Testis (tissue), 2 donors: ENCODE results near the gene SLC25A17.

ENCODE experiments used
- POLR2A ChIP-seq: fragments of 450-650 bp; IDR thresholded peaks from one replicate; pipeline ENCODE4 v1.6.1; 2017; ENCODE audit warnings: antibody characterized with exemption, mild to moderate bottlenecking, moderate library complexity
- TF ChIP-seq, protein P1 (sequence below), 3 experiments: fragments of 450-650 bp in 2 of 3; fragments of 200-600 bp in 1 of 3; sonication (generic) in 1 of 3; IDR thresholded peaks; one replicate each; pipeline ENCODE4 v1.5.1; 2016 to 2019; ENCODE audit warnings: antibody characterized with exemption in 3 of 3, mild to moderate bottlenecking in 2 of 3, moderate library complexity in 1 of 3

DNA sequence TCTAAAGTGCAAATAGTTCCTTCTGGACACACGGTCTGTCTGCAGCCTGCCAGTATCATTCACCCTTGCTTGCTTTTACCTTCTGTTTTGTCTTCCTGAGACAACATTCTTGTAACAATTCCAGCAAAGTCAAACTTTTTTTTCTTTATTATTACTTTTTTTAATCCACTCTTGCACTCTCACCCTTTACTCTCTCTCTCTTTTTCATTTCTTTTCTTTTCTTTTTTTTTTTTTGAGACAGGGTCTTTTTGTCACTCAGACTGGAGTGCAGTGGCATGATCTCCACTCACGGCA, 86.2 kb downstream of the SLC25A17 start:
- no peak for TF ChIP-seq POLR2A
- TF ChIP-seq, protein P1, sequence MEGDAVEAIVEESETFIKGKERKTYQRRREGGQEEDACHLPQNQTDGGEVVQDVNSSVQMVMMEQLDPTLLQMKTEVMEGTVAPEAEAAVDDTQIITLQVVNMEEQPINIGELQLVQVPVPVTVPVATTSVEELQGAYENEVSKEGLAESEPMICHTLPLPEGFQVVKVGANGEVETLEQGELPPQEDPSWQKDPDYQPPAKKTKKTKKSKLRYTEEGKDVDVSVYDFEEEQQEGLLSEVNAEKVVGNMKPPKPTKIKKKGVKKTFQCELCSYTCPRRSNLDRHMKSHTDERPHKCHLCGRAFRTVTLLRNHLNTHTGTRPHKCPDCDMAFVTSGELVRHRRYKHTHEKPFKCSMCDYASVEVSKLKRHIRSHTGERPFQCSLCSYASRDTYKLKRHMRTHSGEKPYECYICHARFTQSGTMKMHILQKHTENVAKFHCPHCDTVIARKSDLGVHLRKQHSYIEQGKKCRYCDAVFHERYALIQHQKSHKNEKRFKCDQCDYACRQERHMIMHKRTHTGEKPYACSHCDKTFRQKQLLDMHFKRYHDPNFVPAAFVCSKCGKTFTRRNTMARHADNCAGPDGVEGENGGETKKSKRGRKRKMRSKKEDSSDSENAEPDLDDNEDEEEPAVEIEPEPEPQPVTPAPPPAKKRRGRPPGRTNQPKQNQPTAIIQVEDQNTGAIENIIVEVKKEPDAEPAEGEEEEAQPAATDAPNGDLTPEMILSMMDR (IDR thresholded peaks at IDR 0.05): no peak
